ENCODE measurements around the gene CARS1. TPM values are rescaled to one million over a fixed set of nuclear protein-coding genes. Genes with fewer than 3 reads are reported as not detected.

CARS1 gene
- total and polyA plus RNA-seq, 2 experiments from 2014 or later, result 72.9 to 95.9 TPM

DNA sequence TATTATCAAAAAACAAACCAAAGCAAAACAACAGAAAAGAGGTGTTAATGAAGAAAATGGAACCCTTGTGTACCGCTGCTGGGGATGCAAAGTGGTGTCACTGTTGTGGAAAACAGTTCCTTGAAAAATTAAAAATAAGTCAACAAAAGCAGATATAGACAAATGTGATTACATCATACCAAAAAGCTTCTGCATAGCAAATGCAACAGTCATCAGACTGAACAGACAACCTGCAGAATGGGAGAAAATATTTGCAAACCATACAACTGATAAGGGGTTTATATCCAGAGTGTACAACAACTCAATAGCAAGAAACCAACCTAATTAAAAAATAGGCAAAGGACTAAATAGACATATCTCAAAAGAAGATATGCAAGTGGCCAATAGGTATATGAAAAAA, 22.9 kb upstream of the CARS1 start:
- Histone ChIP-seq H3K9me2 (ENCODE audit: insufficient read depth) (no peaks in the 10 kb centered on the region), H3K4me2 (no peak overlapping the region), H3K4me1 (ENCODE audit: insufficient read depth) (no peaks in the 10 kb centered on the region), H3K79me2 (replicated peaks; ENCODE audit: insufficient read depth) (no peaks in the 10 kb centered on the region), H3K4me3 (no peak overlapping the region), H3F3A (replicated peaks; ENCODE audit: low read depth) (no peaks in the 10 kb centered on the region), H4K20me1 (replicated peaks; ENCODE audit: insufficient read depth) (no peaks in the 10 kb centered on the region), H3K27ac (ENCODE audit: low read depth) (no peak overlapping the region), H3K27me3 (ENCODE audit: insufficient read depth) (no peaks in the 10 kb centered on the region), H2AFZ (no peak overlapping the region), H3K36me3 (ENCODE audit: insufficient read depth) (no peaks in the 10 kb centered on the region)
- Mint-ChIP-seq H3K4me3 (no peak overlapping the region), H3K27me3 (ENCODE audit: insufficient read depth, low read depth, poor library complexity) (peaks cover 7% of the 10 kb centered on the region), H3K4me1 (no peaks in the 10 kb centered on the region), H3K27ac (no peak overlapping the region), H3K9me3 (no peaks in the 10 kb centered on the region), H3K36me3 (ENCODE audit: low read depth) (no peaks in the 10 kb centered on the region)
- no peak for ATAC-seq
- DNase-seq (ENCODE audit: low spot score), result no peak
- no peak for TF ChIP-seq ZNF331 (CRISPR knock-in tag; IDR thresholded peaks at IDR 0.05; ENCODE audit: low read depth)
- TF ChIP-seq JUNB (IDR thresholded peaks at IDR 0.05; ENCODE audit: unreplicated experiment), result no peak
- TF ChIP-seq ZNF114 (CRISPR knock-in tag; IDR thresholded peaks at IDR 0.05), result no peak
- TF ChIP-seq EZH2 (IDR thresholded peaks at IDR 0.05; ENCODE audit: low read depth, unreplicated experiment), result no peak
- TF ChIP-seq, protein P1, sequence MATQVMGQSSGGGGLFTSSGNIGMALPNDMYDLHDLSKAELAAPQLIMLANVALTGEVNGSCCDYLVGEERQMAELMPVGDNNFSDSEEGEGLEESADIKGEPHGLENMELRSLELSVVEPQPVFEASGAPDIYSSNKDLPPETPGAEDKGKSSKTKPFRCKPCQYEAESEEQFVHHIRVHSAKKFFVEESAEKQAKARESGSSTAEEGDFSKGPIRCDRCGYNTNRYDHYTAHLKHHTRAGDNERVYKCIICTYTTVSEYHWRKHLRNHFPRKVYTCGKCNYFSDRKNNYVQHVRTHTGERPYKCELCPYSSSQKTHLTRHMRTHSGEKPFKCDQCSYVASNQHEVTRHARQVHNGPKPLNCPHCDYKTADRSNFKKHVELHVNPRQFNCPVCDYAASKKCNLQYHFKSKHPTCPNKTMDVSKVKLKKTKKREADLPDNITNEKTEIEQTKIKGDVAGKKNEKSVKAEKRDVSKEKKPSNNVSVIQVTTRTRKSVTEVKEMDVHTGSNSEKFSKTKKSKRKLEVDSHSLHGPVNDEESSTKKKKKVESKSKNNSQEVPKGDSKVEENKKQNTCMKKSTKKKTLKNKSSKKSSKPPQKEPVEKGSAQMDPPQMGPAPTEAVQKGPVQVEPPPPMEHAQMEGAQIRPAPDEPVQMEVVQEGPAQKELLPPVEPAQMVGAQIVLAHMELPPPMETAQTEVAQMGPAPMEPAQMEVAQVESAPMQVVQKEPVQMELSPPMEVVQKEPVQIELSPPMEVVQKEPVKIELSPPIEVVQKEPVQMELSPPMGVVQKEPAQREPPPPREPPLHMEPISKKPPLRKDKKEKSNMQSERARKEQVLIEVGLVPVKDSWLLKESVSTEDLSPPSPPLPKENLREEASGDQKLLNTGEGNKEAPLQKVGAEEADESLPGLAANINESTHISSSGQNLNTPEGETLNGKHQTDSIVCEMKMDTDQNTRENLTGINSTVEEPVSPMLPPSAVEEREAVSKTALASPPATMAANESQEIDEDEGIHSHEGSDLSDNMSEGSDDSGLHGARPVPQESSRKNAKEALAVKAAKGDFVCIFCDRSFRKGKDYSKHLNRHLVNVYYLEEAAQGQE (IDR thresholded peaks at IDR 0.05; ENCODE audit: unreplicated experiment), result no peak
- no peak for TF ChIP-seq NANOG (IDR thresholded peaks at IDR 0.05; ENCODE audit: borderline replicate concordance)
- no peak for TF ChIP-seq EZH2phosphoT487 (IDR thresholded peaks at IDR 0.05; ENCODE audit: unreplicated experiment)
- TF ChIP-seq, protein P2, sequence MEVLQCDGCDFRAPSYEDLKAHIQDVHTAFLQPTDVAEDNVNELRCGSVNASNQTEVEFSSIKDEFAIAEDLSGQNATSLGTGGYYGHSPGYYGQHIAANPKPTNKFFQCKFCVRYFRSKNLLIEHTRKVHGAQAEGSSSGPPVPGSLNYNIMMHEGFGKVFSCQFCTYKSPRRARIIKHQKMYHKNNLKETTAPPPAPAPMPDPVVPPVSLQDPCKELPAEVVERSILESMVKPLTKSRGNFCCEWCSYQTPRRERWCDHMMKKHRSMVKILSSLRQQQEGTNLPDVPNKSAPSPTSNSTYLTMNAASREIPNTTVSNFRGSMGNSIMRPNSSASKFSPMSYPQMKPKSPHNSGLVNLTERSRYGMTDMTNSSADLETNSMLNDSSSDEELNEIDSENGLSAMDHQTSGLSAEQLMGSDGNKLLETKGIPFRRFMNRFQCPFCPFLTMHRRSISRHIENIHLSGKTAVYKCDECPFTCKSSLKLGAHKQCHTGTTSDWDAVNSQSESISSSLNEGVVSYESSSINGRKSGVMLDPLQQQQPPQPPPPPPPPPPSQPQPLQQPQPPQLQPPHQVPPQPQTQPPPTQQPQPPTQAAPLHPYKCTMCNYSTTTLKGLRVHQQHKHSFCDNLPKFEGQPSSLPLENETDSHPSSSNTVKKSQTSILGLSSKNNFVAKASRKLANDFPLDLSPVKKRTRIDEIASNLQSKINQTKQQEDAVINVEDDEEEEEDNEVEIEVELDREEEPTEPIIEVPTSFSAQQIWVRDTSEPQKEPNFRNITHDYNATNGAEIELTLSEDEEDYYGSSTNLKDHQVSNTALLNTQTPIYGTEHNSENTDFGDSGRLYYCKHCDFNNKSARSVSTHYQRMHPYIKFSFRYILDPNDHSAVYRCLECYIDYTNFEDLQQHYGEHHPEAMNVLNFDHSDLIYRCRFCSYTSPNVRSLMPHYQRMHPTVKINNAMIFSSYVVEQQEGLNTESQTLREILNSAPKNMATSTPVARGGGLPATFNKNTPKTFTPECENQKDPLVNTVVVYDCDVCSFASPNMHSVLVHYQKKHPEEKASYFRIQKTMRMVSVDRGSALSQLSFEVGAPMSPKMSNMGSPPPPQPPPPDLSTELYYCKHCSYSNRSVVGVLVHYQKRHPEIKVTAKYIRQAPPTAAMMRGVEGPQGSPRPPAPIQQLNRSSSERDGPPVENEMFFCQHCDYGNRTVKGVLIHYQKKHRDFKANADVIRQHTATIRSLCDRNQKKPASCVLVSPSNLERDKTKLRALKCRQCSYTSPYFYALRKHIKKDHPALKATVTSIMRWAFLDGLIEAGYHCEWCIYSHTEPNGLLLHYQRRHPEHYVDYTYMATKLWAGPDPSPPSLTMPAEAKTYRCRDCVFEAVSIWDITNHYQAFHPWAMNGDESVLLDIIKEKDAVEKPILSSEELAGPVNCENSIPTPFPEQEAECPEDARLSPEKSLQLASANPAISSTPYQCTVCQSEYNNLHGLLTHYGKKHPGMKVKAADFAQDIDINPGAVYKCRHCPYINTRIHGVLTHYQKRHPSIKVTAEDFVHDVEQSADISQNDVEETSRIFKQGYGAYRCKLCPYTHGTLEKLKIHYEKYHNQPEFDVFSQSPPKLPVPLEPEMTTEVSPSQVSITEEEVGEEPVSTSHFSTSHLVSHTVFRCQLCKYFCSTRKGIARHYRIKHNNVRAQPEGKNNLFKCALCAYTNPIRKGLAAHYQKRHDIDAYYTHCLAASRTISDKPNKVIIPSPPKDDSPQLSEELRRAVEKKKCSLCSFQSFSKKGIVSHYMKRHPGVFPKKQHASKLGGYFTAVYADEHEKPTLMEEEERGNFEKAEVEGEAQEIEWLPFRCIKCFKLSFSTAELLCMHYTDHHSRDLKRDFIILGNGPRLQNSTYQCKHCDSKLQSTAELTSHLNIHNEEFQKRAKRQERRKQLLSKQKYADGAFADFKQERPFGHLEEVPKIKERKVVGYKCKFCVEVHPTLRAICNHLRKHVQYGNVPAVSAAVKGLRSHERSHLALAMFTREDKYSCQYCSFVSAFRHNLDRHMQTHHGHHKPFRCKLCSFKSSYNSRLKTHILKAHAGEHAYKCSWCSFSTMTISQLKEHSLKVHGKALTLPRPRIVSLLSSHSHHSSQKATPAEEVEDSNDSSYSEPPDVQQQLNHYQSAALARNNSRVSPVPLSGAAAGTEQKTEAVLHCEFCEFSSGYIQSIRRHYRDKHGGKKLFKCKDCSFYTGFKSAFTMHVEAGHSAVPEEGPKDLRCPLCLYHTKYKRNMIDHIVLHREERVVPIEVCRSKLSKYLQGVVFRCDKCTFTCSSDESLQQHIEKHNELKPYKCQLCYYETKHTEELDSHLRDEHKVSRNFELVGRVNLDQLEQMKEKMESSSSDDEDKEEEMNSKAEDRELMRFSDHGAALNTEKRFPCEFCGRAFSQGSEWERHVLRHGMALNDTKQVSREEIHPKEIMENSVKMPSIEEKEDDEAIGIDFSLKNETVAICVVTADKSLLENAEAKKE (CRISPR knock-in tag; IDR thresholded peaks at IDR 0.05), result no peak
- no peak for TF ChIP-seq POLR2AphosphoS5 (IDR thresholded peaks at IDR 0.05; ENCODE audit: low read depth)
- no peak for TF ChIP-seq STAT1 (IDR thresholded peaks at IDR 0.05; ENCODE audit: unreplicated experiment)
- TF ChIP-seq, protein P3, sequence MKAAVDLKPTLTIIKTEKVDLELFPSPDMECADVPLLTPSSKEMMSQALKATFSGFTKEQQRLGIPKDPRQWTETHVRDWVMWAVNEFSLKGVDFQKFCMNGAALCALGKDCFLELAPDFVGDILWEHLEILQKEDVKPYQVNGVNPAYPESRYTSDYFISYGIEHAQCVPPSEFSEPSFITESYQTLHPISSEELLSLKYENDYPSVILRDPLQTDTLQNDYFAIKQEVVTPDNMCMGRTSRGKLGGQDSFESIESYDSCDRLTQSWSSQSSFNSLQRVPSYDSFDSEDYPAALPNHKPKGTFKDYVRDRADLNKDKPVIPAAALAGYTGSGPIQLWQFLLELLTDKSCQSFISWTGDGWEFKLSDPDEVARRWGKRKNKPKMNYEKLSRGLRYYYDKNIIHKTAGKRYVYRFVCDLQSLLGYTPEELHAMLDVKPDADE (IDR thresholded peaks at IDR 0.05), result no peak
- TF ChIP-seq, protein P4, sequence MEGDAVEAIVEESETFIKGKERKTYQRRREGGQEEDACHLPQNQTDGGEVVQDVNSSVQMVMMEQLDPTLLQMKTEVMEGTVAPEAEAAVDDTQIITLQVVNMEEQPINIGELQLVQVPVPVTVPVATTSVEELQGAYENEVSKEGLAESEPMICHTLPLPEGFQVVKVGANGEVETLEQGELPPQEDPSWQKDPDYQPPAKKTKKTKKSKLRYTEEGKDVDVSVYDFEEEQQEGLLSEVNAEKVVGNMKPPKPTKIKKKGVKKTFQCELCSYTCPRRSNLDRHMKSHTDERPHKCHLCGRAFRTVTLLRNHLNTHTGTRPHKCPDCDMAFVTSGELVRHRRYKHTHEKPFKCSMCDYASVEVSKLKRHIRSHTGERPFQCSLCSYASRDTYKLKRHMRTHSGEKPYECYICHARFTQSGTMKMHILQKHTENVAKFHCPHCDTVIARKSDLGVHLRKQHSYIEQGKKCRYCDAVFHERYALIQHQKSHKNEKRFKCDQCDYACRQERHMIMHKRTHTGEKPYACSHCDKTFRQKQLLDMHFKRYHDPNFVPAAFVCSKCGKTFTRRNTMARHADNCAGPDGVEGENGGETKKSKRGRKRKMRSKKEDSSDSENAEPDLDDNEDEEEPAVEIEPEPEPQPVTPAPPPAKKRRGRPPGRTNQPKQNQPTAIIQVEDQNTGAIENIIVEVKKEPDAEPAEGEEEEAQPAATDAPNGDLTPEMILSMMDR (conservative IDR thresholded peaks at IDR 0.05; ENCODE audit: low read depth in 2 of 2), result no peak
- TF ChIP-seq CREB1 (CRISPR knock-in tag; IDR thresholded peaks at IDR 0.05; ENCODE audit: low read depth), result no peak

All from GM23338 (cell line).